ENCODE measurements around the gene PAQR6. TPM values are rescaled to one million over a fixed set of nuclear protein-coding genes. Genes with fewer than 3 reads are reported as not detected.

The PAQR6 gene
- total RNA-seq, 6 donors from 2014 or later: 1.3 to 10.5 (median 2.9) TPM

- 92 to 93% methylated on average over 5 of the region's 5 CpGs for WGBS, 2 donors
- TF ChIP-seq POLR2A (IDR thresholded peaks at IDR 0.05): no peak
- no peak for TF ChIP-seq POLR2AphosphoS5 (IDR thresholded peaks at IDR 0.05)
- TF ChIP-seq CTCF (IDR thresholded peaks at IDR 0.05): no peak
- no peak for TF ChIP-seq EP300 (IDR thresholded peaks at IDR 0.05)
- H3K4me1 ChIP-seq: no peaks in the 10 kb centered on the region
- no peak overlapping the region for H3K27ac ChIP-seq
- DNase-seq: no peak
- H3K36me3 ChIP-seq: peaks cover 38 to 54% (median 46%) of the 10 kb centered on the region in 4 donors
- H3K9me3 ChIP-seq: no peaks in the 10 kb centered on the region
- ATAC-seq (ENCODE audit: low FRiP score in 2 of 2): peak in 1 of 2 donors; percentile 44
- H3K27me3 ChIP-seq: no peaks in the 10 kb centered on the region
- no peak overlapping the region for H3K4me3 ChIP-seq
These were observed 14.3 kb downstream of the PAQR6 start for GRCh38 chr1:156233426-156234127.

- ATAC-seq (ENCODE audit: low FRiP score in 2 of 2): peak in 1 of 2 donors; percentile 17
- no peaks in the 10 kb centered on the region for H3K4me1 ChIP-seq
- DNase-seq: no peak
- H3K27me3 ChIP-seq: no peaks in the 10 kb centered on the region
- peaks cover 26 to 52% (median 43%) of the 10 kb centered on the region in 4 donors for H3K36me3 ChIP-seq
- no peak overlapping the region for H3K4me3 ChIP-seq
- 85 to 87% methylated on average over 12 of the region's 12 CpGs for WGBS, 2 donors
- TF ChIP-seq POLR2A (IDR thresholded peaks at IDR 0.05) (no peak), CTCF (IDR thresholded peaks at IDR 0.05) (no peak), POLR2AphosphoS5 (IDR thresholded peaks at IDR 0.05) (no peak), EP300 (IDR thresholded peaks at IDR 0.05) (no peak)
- H3K9me3 ChIP-seq: no peaks in the 10 kb centered on the region
- no peak overlapping the region for H3K27ac ChIP-seq
These were observed 15.5 kb downstream of the PAQR6 start for GRCh38 chr1:156232201-156232894.

GRCh38 chr1:156230473-156230837 is 17.4 kb downstream of the PAQR6 start:
- Histone ChIP-seq H3K4me1 (peaks cover 0 to 2% (median 0%) of the 10 kb centered on the region in 4 donors), H3K27ac (no peak overlapping the region), H3K9me3 (no peaks in the 10 kb centered on the region), H3K36me3 (peaks cover 16 to 49% (median 33%) of the 10 kb centered on the region in 4 donors), H3K4me3 (no peak overlapping the region), H3K27me3 (no peaks in the 10 kb centered on the region)
- TF ChIP-seq POLR2A (IDR thresholded peaks at IDR 0.05) (no peak), CTCF (IDR thresholded peaks at IDR 0.05) (no peak), EP300 (IDR thresholded peaks at IDR 0.05) (no peak), POLR2AphosphoS5 (IDR thresholded peaks at IDR 0.05) (no peak)
- DNase-seq: no peak
- no peak for ATAC-seq (ENCODE audit: low FRiP score in 2 of 2)
- WGBS, 2 donors: 83 to 96% methylated on average over 1 of the region's 1 CpG

GRCh38 chr1:156229809-156230472 is 17.9 kb downstream of the PAQR6 start:
- Histone ChIP-seq H3K27ac (no peak overlapping the region), H3K9me3 (no peaks in the 10 kb centered on the region), H3K4me3 (no peak overlapping the region), H3K27me3 (no peaks in the 10 kb centered on the region), H3K36me3 (peaks cover 16 to 48% (median 31%) of the 10 kb centered on the region in 4 donors), H3K4me1 (peaks cover 0 to 7% (median 2%) of the 10 kb centered on the region in 4 donors)
- DNase-seq: no peak
- ATAC-seq (ENCODE audit: low FRiP score in 2 of 2): no peak
- no peak for TF ChIP-seq CTCF (IDR thresholded peaks at IDR 0.05)
- TF ChIP-seq POLR2A (IDR thresholded peaks at IDR 0.05): no peak
- WGBS, 2 donors: 93 to 99% methylated on average over 11 of the region's 11 CpGs

Measured in upper lobe of left lung (tissue), 6 donors.